Activated naive CD8-positive, alpha-beta T cell (primary cell): Measurements from ENCODE around the gene LY86.

Source experiments
- H3K27ac Mint-ChIP-seq: one replicate; pipeline ENCODE4 v1.8.0; 2021; ENCODE audit warnings: mixed read lengths
- H3K27me3 Mint-ChIP-seq: one replicate; pipeline ENCODE4 v1.8.0; 2021; ENCODE audit warnings: mixed read lengths
- H3K36me3 Mint-ChIP-seq: one replicate; pipeline ENCODE4 v1.8.0; 2021; ENCODE audit warnings: mixed read lengths
- H3K4me1 Mint-ChIP-seq: one replicate; pipeline ENCODE4 v1.8.0; 2021; ENCODE audit warnings: low read depth, mixed read lengths
- H3K4me3 Mint-ChIP-seq: one replicate; pipeline ENCODE4 v1.8.0; 2021; ENCODE audit warnings: mild to moderate bottlenecking, mixed read lengths
- H3K9me3 Mint-ChIP-seq: one replicate; pipeline ENCODE4 v1.8.0; 2021; ENCODE audit warnings: low read depth, mixed read lengths

The LY86 gene

DNA sequence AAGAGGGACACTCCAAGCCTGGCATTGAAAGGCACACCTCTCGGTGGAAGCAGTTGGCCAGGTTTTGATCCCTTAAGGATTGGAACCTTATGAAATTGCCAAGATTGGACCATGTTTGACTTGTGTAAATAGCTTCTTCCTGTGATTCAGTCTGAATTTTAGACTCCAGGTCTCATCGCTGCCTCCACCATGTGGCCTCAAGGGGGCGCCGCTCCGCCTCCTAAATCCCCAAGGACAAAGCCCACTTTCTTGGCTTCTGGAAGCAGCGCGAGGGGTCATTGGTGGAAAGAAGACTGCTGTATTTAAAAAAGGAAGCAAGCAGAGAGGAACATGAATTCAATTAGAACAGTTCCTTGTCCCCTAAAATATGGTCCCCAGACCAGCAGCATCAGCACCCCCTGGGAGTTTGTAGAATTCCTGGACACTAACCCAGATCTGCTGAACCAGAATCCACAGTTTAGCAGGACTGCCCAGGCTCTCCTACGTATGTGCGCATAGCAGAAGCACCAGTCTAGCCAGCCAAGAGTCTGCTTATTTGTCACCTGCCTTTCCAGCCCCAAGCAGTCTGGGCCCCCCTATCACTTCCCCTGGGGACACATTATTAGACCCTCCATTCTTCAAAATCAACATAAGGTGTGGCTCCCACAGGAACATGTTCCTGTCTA lies 108.5 kb downstream of the LY86 start:
- H3K27ac Mint-ChIP-seq = no peak overlapping the region
- no peak overlapping the region for H3K4me3 Mint-ChIP-seq
- H3K4me1 Mint-ChIP-seq = peaks cover 6% of the 10 kb centered on the region
- no peaks in the 10 kb centered on the region for H3K9me3 Mint-ChIP-seq
- no peaks in the 10 kb centered on the region for H3K36me3 Mint-ChIP-seq
- no peaks in the 10 kb centered on the region for H3K27me3 Mint-ChIP-seq

DNA sequence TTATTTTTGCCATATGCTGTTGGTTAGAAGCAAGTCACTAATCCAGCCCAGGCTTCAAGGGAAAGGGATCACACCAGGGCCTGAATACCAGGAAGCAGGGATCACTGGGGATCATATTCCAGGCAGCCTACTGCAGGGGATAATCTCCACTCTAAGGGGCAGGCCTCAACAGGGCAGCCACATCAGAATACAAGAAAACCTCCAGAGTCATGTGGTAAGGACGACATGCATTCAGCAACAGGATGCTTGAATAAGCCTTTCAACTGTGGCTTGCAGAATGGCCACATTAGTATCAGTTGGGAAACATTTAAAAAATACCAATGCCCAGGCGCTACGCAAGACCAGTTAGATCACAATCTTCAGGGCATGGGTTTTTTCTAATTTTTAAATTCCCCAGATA lies 109.1 kb downstream of the LY86 start:
- Mint-ChIP-seq H3K4me3 (no peak overlapping the region), H3K27ac (no peak overlapping the region), H3K36me3 (no peaks in the 10 kb centered on the region), H3K9me3 (no peaks in the 10 kb centered on the region), H3K4me1 (peaks cover 7% of the 10 kb centered on the region), H3K27me3 (no peaks in the 10 kb centered on the region)

DNA sequence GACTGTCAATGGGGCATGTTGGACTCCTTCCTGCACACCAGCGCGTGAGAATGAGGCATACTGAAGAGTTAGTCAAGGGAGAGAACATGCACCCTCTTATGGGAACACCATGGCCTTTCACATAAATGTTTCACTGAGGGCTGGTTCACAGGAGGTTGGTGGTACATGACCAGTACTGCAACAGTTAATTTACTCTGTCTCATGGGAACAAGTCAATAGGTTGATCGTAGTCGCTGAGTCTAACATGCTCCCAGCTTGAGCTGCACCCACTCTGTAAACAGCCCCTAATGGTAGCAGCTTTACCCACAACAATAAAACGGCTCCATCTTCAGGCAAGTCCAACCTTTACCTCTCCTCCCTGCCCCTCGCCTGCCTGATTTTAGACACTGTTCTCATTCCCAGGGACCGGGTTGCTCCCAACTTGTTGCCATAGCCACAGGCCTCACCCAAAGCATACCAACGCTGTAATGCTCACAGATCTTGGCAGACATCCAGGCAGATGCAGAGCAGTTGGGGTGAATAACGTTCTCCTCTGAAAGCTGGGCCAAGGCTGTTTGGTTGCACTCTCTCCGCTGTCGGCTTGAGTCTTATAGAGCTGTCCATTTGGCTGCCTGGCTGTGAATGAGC lies 111.3 kb downstream of the LY86 start:
- H3K36me3 Mint-ChIP-seq = no peaks in the 10 kb centered on the region
- H3K4me1 Mint-ChIP-seq = peaks cover 16% of the 10 kb centered on the region
- no peaks in the 10 kb centered on the region for H3K27me3 Mint-ChIP-seq
- no peak overlapping the region for H3K4me3 Mint-ChIP-seq
- no peaks in the 10 kb centered on the region for H3K9me3 Mint-ChIP-seq
- H3K27ac Mint-ChIP-seq = no peak overlapping the region

DNA sequence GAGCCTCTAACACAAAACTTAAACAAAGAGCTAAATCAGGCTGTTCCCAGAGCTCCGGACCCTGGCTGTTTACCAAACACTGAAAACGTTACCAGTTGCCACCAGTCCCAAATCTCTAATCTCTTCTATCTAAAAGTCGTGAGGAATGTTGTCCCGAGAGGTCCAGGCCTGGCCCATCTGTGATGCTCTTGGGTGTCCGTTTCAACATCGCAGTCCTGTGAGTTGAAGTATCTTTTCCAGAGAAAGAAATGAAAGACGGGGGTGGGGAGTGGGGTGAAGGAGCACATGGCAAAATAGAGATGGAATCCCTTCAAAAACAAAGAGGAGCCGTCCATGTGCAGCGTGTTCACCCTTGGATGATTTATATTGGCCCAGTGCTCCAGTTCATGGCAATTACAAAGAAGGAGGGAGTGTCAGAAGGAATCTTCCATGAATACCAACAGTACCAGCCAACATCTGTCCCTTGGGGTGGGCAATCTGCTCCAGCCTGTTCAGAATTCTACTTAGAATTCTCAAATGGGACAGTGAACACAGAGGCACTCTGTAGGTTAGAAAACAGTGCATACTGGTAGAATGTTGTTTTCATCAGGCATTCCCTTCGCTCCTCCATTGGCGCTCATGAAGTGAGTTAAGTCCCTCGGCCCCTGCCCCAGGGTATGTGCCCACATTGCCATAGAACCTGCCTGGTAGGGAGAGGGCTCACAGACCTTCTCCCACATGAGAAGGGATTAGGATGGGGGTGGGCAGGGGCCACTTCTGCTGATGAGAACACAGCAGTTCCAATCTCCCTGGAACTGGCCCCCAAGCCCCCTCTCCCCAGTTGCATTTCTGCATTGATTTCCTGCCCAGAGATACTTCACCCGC lies 112.1 kb downstream of the LY86 start:
- Mint-ChIP-seq H3K9me3 (no peaks in the 10 kb centered on the region), H3K36me3 (no peaks in the 10 kb centered on the region), H3K4me1 (peaks cover 16% of the 10 kb centered on the region), H3K27ac (no peak overlapping the region), H3K27me3 (no peaks in the 10 kb centered on the region), H3K4me3 (no peak overlapping the region)

DNA sequence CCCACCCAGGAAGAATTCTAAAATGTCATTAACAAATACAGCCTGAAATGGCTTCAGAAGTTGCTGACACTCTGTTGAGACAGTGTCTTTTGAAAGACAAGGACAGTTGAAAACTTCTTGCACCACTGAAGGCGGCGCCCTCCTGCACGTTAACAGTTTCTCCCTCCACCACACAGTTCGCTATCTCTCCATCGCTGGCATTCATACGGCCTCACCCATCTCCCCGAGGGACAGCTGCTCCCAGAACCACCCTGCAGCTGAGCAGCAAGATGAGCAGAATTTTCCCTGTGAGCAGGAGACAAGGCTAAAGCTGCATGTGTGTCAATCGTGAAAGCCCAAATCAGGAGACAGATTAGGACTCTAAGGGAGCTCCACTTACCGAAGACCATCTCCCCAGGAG lies 113.3 kb downstream of the LY86 start:
- Mint-ChIP-seq H3K4me3 (no peak overlapping the region), H3K27me3 (no peaks in the 10 kb centered on the region), H3K4me1 (peaks cover 13% of the 10 kb centered on the region), H3K36me3 (no peaks in the 10 kb centered on the region), H3K27ac (no peak overlapping the region), H3K9me3 (no peaks in the 10 kb centered on the region)

DNA sequence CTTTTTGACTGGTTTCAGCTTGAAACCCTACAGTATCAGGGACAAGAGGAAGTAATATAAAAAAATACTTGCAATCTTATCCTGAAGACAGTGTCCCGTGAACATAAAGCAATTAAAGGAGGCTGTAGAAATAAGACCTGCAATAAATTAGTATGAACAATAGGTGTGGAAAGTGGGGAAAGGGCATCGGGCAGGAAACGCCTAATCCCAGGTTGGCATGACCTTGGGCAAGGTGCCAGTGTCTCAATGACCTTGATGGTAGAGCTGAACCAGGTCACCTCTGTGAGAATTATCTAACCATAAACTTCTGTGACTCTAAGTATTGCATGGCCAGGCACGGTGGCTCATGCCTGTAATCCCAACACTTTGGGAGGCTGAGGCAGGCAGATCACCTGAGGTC lies 115.2 kb downstream of the LY86 start:
- peaks cover 9% of the 10 kb centered on the region for H3K4me1 Mint-ChIP-seq
- H3K9me3 Mint-ChIP-seq = no peaks in the 10 kb centered on the region
- no peak overlapping the region for H3K27ac Mint-ChIP-seq
- no peaks in the 10 kb centered on the region for H3K27me3 Mint-ChIP-seq
- H3K36me3 Mint-ChIP-seq = no peaks in the 10 kb centered on the region
- H3K4me3 Mint-ChIP-seq = no peak overlapping the region
